ENCODE data around the gene MEGF11.
"Not testable (repeated sequence)": the region's sequence is repeated elsewhere in the genome, so short reads cannot be mapped to it uniquely, and the experiment has no call there.

Gene MEGF11

GRCh38 chr15:66276546-66276945, 23.0 kb upstream of the MEGF11 start:
- no peak for FAIRE-seq
- DNase-seq (ENCODE audit: low spot score), result no peak

GRCh38 chr15:66275352-66275751, 21.8 kb upstream of the MEGF11 start:
- FAIRE-seq (no peak), DNase-seq (ENCODE audit: low spot score) (no peak)

- no peak for DNase-seq (ENCODE audit: low spot score)
- no peak for FAIRE-seq
Measured at GRCh38 chr15:66270932-66271331, 17.4 kb upstream of the MEGF11 start.

GRCh38 chr15:66269326-66270090, 16.0 kb upstream of the MEGF11 start:
- DNase-seq (ENCODE audit: low spot score) (peak; percentile 75), FAIRE-seq (peak; percentile 84)

- FAIRE-seq, result no peak
- DNase-seq (ENCODE audit: low spot score), result no peak
Measured at GRCh38 chr15:66264859-66265513, 11.4 kb upstream of the MEGF11 start.

- FAIRE-seq; DNase-seq (ENCODE audit: low spot score): not testable (repeated sequence)
Measured at GRCh38 chr15:66262837-66263236, 9.3 kb upstream of the MEGF11 start.

- FAIRE-seq, result no peak
- no peak for DNase-seq (ENCODE audit: low spot score)
Measured at GRCh38 chr15:66261056-66261455, 7.5 kb upstream of the MEGF11 start.

- FAIRE-seq (peak; percentile 30), DNase-seq (ENCODE audit: low spot score) (no peak)
Measured at GRCh38 chr15:66256692-66257091, 3.1 kb upstream of the MEGF11 start.

GRCh38 chr15:66254951-66255676, 1.6 kb upstream of the MEGF11 start:
- no peak for DNase-seq (ENCODE audit: low spot score)
- FAIRE-seq, result no peak

GRCh38 chr15:66254089-66254950, 770 bp upstream of the MEGF11 start:
- FAIRE-seq (peak; percentile 27), DNase-seq (ENCODE audit: low spot score) (no peak)

- peak; percentile 69 for DNase-seq (ENCODE audit: low spot score)
- no peak for FAIRE-seq
Measured at GRCh38 chr15:66252685-66253417, 699 bp downstream of the MEGF11 start.

GRCh38 chr15:66251790-66252684, 1.5 kb downstream of the MEGF11 start:
- DNase-seq (ENCODE audit: low spot score) (peak; percentile 93), FAIRE-seq (peak; percentile 53)

GRCh38 chr15:66251065-66251789, 2.3 kb downstream of the MEGF11 start:
- DNase-seq (ENCODE audit: low spot score) (no peak), FAIRE-seq (no peak)

GRCh38 chr15:66249605-66250174, 3.9 kb downstream of the MEGF11 start:
- DNase-seq (ENCODE audit: low spot score), result no peak
- no peak for FAIRE-seq

- FAIRE-seq (no peak), DNase-seq (ENCODE audit: low spot score) (no peak)
Measured at GRCh38 chr15:66246937-66247336, 6.6 kb downstream of the MEGF11 start.

- not testable (repeated sequence) for FAIRE-seq; DNase-seq (ENCODE audit: low spot score)
Measured at GRCh38 chr15:66245832-66246231, 7.7 kb downstream of the MEGF11 start.

- DNase-seq (ENCODE audit: low spot score) (no peak), FAIRE-seq (no peak)
Measured at GRCh38 chr15:66241908-66242285, 11.7 kb downstream of the MEGF11 start.

GRCh38 chr15:66241087-66241907, 12.3 kb downstream of the MEGF11 start:
- peak; percentile 79 for FAIRE-seq
- DNase-seq (ENCODE audit: low spot score), result no peak

All from urothelium cell line (cell line).